GM19238 (cell line): Measurements from ENCODE around the gene PAWR.
"Not testable (repeated sequence)": the region's sequence is repeated elsewhere in the genome, so short reads cannot be mapped to it uniquely, and the experiment has no call there.

ENCODE experiments used
- DNase-seq: peaks from one replicate; pipeline ENCODE4 v3.0.0; 2011; ENCODE audit warnings: low spot score; ENCODE audit not compliant: insufficient read length

The PAWR gene

GRCh38 chr12:79595273-79595672 lies 95.5 kb downstream of the PAWR start:
- DNase-seq: no peak

- no peak for DNase-seq
Observed at GRCh38 chr12:79592865-79593264, 97.9 kb downstream of the PAWR start.

- no peak for DNase-seq
Observed at GRCh38 chr12:79591988-79592387, 98.8 kb downstream of the PAWR start.

- DNase-seq: no peak
Observed at GRCh38 chr12:79590751-79591150, 100.0 kb downstream of the PAWR start.

GRCh38 chr12:79587368-79587767 lies 103.4 kb downstream of the PAWR start:
- DNase-seq: no peak

GRCh38 chr12:79585147-79585546 lies 105.6 kb downstream of the PAWR start:
- no peak for DNase-seq

- DNase-seq: no peak
Observed at GRCh38 chr12:79573820-79574219, 116.9 kb downstream of the PAWR start.

GRCh38 chr12:79569679-79570078 lies 121.1 kb downstream of the PAWR start:
- DNase-seq: no peak

GRCh38 chr12:79567175-79567563 lies 123.6 kb downstream of the PAWR start:
- DNase-seq: no peak

GRCh38 chr12:79566452-79567174 lies 124.2 kb downstream of the PAWR start:
- no peak for DNase-seq

GRCh38 chr12:79564727-79565350 lies 125.9 kb downstream of the PAWR start:
- DNase-seq: not testable (repeated sequence)

- no peak for DNase-seq
Observed at GRCh38 chr12:79563021-79563740, 127.6 kb downstream of the PAWR start.

GRCh38 chr12:79561401-79562132 lies 129.2 kb downstream of the PAWR start:
- DNase-seq: no peak

GRCh38 chr12:79560225-79560889 lies 130.4 kb downstream of the PAWR start:
- DNase-seq: no peak

- DNase-seq: no peak
Observed at GRCh38 chr12:79559591-79559990, 131.2 kb downstream of the PAWR start.

GRCh38 chr12:79558924-79559469 lies 131.8 kb downstream of the PAWR start:
- DNase-seq: no peak

- no peak for DNase-seq
Observed at GRCh38 chr12:79557690-79558315, 133.0 kb downstream of the PAWR start.

GRCh38 chr12:79555028-79555925 lies 135.5 kb downstream of the PAWR start:
- DNase-seq: no peak

- DNase-seq: no peak
Observed at GRCh38 chr12:79553863-79554574, 136.7 kb downstream of the PAWR start.
